ENCODE results near the gene SLC27A2. TPM values are rescaled to one million over a fixed set of nuclear protein-coding genes. Genes with fewer than 3 reads are reported as not detected.

SLC27A2 gene
- total and polyA plus RNA-seq, 2 donors (not counting 1 experiment from before 2014, with no cell fraction given) = 0.49 to 0.66 TPM

GRCh38 chr15:50262533-50262932 lies 80.5 kb downstream of the SLC27A2 start:
- Histone ChIP-seq H2AFZ (ENCODE audit: low read length) (no peak overlapping the region), H4K20me1 (ENCODE audit: control insufficient read depth, extremely low read depth, insufficient read depth, low read length) (no peaks in the 10 kb centered on the region), H3K4me2 (ENCODE audit: extremely low read depth, insufficient read depth, low read length) (no peak overlapping the region), H3K27ac (ENCODE audit: insufficient read depth, low read length) (no peak overlapping the region), H3K4me3 (replicated peaks in 1 of 4; ENCODE audit: control extremely low read depth in 1 of 4, insufficient read depth in 1 of 4, low read depth in 3 of 4, low read length in 4 of 4) (no peak overlapping the region), H3K36me3 (ENCODE audit: control insufficient read depth, insufficient read depth, low read length) (no peaks in the 10 kb centered on the region), H3K4me1 (ENCODE audit: control insufficient read depth, extremely low read depth, insufficient read depth, low read length) (no peaks in the 10 kb centered on the region), H3K9me3 (ENCODE audit: control insufficient read depth, insufficient read depth, low read depth, low read length) (no peaks in the 10 kb centered on the region), H3K27me3 (ENCODE audit: control insufficient read depth, insufficient read depth, low read length) (peaks cover 3% of the 10 kb centered on the region), H3K9ac (ENCODE audit: insufficient read depth, low read length) (no peak overlapping the region), H3K79me2 (ENCODE audit: control insufficient read depth, insufficient read depth, low read length) (no peaks in the 10 kb centered on the region)
- DNase-seq (ENCODE audit: low read depth in 2 of 2) = no peak
- no peak for TF ChIP-seq EZH2 (IDR thresholded peaks at IDR 0.05; ENCODE audit: low read length, missing control alignments)
- no peak for TF ChIP-seq CTCF (conservative IDR thresholded peaks at IDR 0.05 in 1 of 2, IDR thresholded peaks at IDR 0.05 in 1 of 2; ENCODE audit: low read depth in 1 of 2, low read length in 2 of 2)

- no peak within 1 kb of the TSS for H3K4me3 ChIP-seq (replicated peaks in 1 of 4; ENCODE audit: control extremely low read depth in 1 of 4, insufficient read depth in 1 of 4, low read depth in 3 of 4, low read length in 4 of 4)
- H3K79me2 ChIP-seq (ENCODE audit: control insufficient read depth, insufficient read depth, low read length) = no peaks in the 10 kb centered on the region
- no peaks in the 10 kb centered on the region for H4K20me1 ChIP-seq (ENCODE audit: control insufficient read depth, extremely low read depth, insufficient read depth, low read length)
- no peak within 1 kb of the TSS for H2AFZ ChIP-seq (ENCODE audit: low read length)
- H3K27ac ChIP-seq (ENCODE audit: insufficient read depth, low read length) = no peak within 1 kb of the TSS
- DNase-seq (ENCODE audit: low read depth in 2 of 2) = no peak
- no peak within 1 kb of the TSS for H3K4me2 ChIP-seq (ENCODE audit: extremely low read depth, insufficient read depth, low read length)
- no peaks in the 10 kb centered on the region for H3K36me3 ChIP-seq (ENCODE audit: control insufficient read depth, insufficient read depth, low read length)
- peaks cover 3% of the 10 kb centered on the region for H3K27me3 ChIP-seq (ENCODE audit: control insufficient read depth, insufficient read depth, low read length)
- no peak for TF ChIP-seq EZH2 (IDR thresholded peaks at IDR 0.05; ENCODE audit: low read length, missing control alignments)
- no peak for TF ChIP-seq CTCF (conservative IDR thresholded peaks at IDR 0.05 in 1 of 2, IDR thresholded peaks at IDR 0.05 in 1 of 2; ENCODE audit: low read depth in 1 of 2, low read length in 2 of 2)
- H3K9me3 ChIP-seq (ENCODE audit: control insufficient read depth, insufficient read depth, low read depth, low read length) = no peaks in the 10 kb centered on the region
- H3K9ac ChIP-seq (ENCODE audit: insufficient read depth, low read length) = no peak within 1 kb of the TSS
- H3K4me1 ChIP-seq (ENCODE audit: control insufficient read depth, extremely low read depth, insufficient read depth, low read length) = no peaks in the 10 kb centered on the region
Observed at GRCh38 chr15:50265620-50266019, 83.6 kb downstream of the SLC27A2 start, which contains the start of gene HDC. HDC (minus strand) TSS chr15:50265726; CDS start chr15:50265623, 103 bp downstream.

- Histone ChIP-seq H2AFZ (ENCODE audit: low read length) (no peak overlapping the region), H3K9me3 (ENCODE audit: control insufficient read depth, insufficient read depth, low read depth, low read length) (no peaks in the 10 kb centered on the region), H3K4me2 (ENCODE audit: extremely low read depth, insufficient read depth, low read length) (no peak overlapping the region), H4K20me1 (ENCODE audit: control insufficient read depth, extremely low read depth, insufficient read depth, low read length) (no peaks in the 10 kb centered on the region), H3K27ac (ENCODE audit: insufficient read depth, low read length) (no peak overlapping the region), H3K9ac (ENCODE audit: insufficient read depth, low read length) (no peak overlapping the region), H3K36me3 (ENCODE audit: control insufficient read depth, insufficient read depth, low read length) (no peaks in the 10 kb centered on the region), H3K4me1 (ENCODE audit: control insufficient read depth, extremely low read depth, insufficient read depth, low read length) (no peaks in the 10 kb centered on the region), H3K27me3 (ENCODE audit: control insufficient read depth, insufficient read depth, low read length) (peaks cover under 1% of the 10 kb centered on the region), H3K4me3 (replicated peaks in 1 of 4; ENCODE audit: control extremely low read depth in 1 of 4, insufficient read depth in 1 of 4, low read depth in 3 of 4, low read length in 4 of 4) (no peak overlapping the region), H3K79me2 (ENCODE audit: control insufficient read depth, insufficient read depth, low read length) (no peaks in the 10 kb centered on the region)
- DNase-seq (ENCODE audit: low read depth in 2 of 2) = no peak
- TF ChIP-seq EZH2 (IDR thresholded peaks at IDR 0.05; ENCODE audit: low read length, missing control alignments) (no peak), CTCF (conservative IDR thresholded peaks at IDR 0.05 in 1 of 2, IDR thresholded peaks at IDR 0.05 in 1 of 2; ENCODE audit: low read depth in 1 of 2, low read length in 2 of 2) (no peak)
Observed at GRCh38 chr15:50267577-50267976, 85.6 kb downstream of the SLC27A2 start.
